Adipose tissue (tissue), 3 donors: Measurements from ENCODE around the gene PLPPR5. TPM values are rescaled to one million over a fixed set of nuclear protein-coding genes. Genes with fewer than 3 reads are reported as not detected.

Experiments used
- H3K27ac ChIP-seq: one replicate; pipeline ENCODE4 v1.5.1; 2013; ENCODE audit warnings: low read depth, low read length
- WGBS, 3 donors: extraction: QIAGEN DNeasy Blood & Tissue Kit; methylation state at CpG; one replicate each; pipeline ENCODE4 v1.1.7; 2013; 5-methylcytosine and 5-hydroxymethylcytosine counted together
- polyA plus RNA-seq, 3 donors: library from polyadenylated mRNA; stranded (reverse); fragments of 200-250 nt; gene quantifications; one replicate each; pipeline ENCODE4 v1.2.3, GENCODE V29; 2013
- donor health status: healthy with polysubstance abuse.
- donor health status: Bipolar disorder and iron deficiency.
- donor health status: healthy.

PLPPR5 gene
- polyA plus RNA-seq, 3 donors, result 0.01 to 0.11 TPM; not detected in 1

- 58 to 90% (median 83%) methylated on average over 2 of the region's 2 CpGs for WGBS, 3 donors
- no peak overlapping the region for H3K27ac ChIP-seq
Observed at GRCh38 chr1:98979463-98979862, 25.2 kb downstream of the PLPPR5 start.

- WGBS, 3 donors, result 65 to 83% (median 79%) methylated on average over 3 of the region's 3 CpGs
- no peak overlapping the region for H3K27ac ChIP-seq
Observed at GRCh38 chr1:98975810-98976209, 28.9 kb downstream of the PLPPR5 start.

GRCh38 chr1:98975113-98975512 lies 29.5 kb downstream of the PLPPR5 start:
- H3K27ac ChIP-seq, result no peak overlapping the region
- WGBS, 3 donors, result 54 to 85% (median 76%) methylated on average over 5 of the region's 5 CpGs

GRCh38 chr1:98969798-98970490 lies 34.7 kb downstream of the PLPPR5 start:
- 48 to 59% (median 53%) methylated on average over 1 of the region's 1 CpG for WGBS, 3 donors
- no peak overlapping the region for H3K27ac ChIP-seq

GRCh38 chr1:98967122-98967521 lies 37.5 kb downstream of the PLPPR5 start:
- H3K27ac ChIP-seq, result no peak overlapping the region
- WGBS, 3 donors, result 60 to 92% (median 90%) methylated on average over 1 of the region's 1 CpG

- no peak overlapping the region for H3K27ac ChIP-seq
- 84 to 92% (median 92%) methylated on average over 3 of the region's 3 CpGs for WGBS, 3 donors
Observed at GRCh38 chr1:98965394-98965793, 39.3 kb downstream of the PLPPR5 start.

- H3K27ac ChIP-seq, result no peak overlapping the region
- 31 to 54% (median 43%) methylated on average over 4 of the region's 4 CpGs for WGBS, 3 donors
Observed at GRCh38 chr1:98964198-98964597, 40.5 kb downstream of the PLPPR5 start.

GRCh38 chr1:98963064-98963758 lies 41.5 kb downstream of the PLPPR5 start:
- H3K27ac ChIP-seq, result no peak overlapping the region
- WGBS, 3 donors, result 67 to 85% (median 72%) methylated on average over 3 of the region's 3 CpGs

GRCh38 chr1:98962156-98962555 lies 42.5 kb downstream of the PLPPR5 start:
- H3K27ac ChIP-seq, result no peak overlapping the region

- no peak overlapping the region for H3K27ac ChIP-seq
Observed at GRCh38 chr1:98949621-98950020, 55.0 kb downstream of the PLPPR5 start.

GRCh38 chr1:98949166-98949565 lies 55.5 kb downstream of the PLPPR5 start:
- H3K27ac ChIP-seq, result no peak overlapping the region
- 47 to 60% (median 54%) methylated on average over 2 of the region's 2 CpGs for WGBS, 3 donors

- WGBS, 3 donors, result 43 to 81% (median 80%) methylated on average over 3 of the region's 3 CpGs
- H3K27ac ChIP-seq, result no peak overlapping the region
Observed at GRCh38 chr1:98947071-98947470, 57.6 kb downstream of the PLPPR5 start.

- no peak overlapping the region for H3K27ac ChIP-seq
- WGBS, 3 donors, result 70 to 76% (median 72%) methylated on average over 4 of the region's 4 CpGs
Observed at GRCh38 chr1:98940722-98941079, 64.0 kb downstream of the PLPPR5 start.

GRCh38 chr1:98940069-98940721 lies 64.5 kb downstream of the PLPPR5 start:
- 86 to 91% (median 87%) methylated on average over 4 of the region's 4 CpGs for WGBS, 3 donors
- H3K27ac ChIP-seq, result no peak overlapping the region

- H3K27ac ChIP-seq, result no peak overlapping the region
Observed at GRCh38 chr1:98939471-98939870, 65.2 kb downstream of the PLPPR5 start.

GRCh38 chr1:98937347-98937746 lies 67.3 kb downstream of the PLPPR5 start:
- no peak overlapping the region for H3K27ac ChIP-seq

More at GRCh38 chr1:98939471-98939870, 65.2 kb downstream of the PLPPR5 start:
- 71 to 90% (median 88%) methylated on average over 5 of the region's 5 CpGs for WGBS, 3 donors

- H3K27ac ChIP-seq, result no peak overlapping the region
- 64 to 81% (median 73%) methylated on average over 5 of the region's 5 CpGs for WGBS, 3 donors
Observed at GRCh38 chr1:98932184-98932583, 72.5 kb downstream of the PLPPR5 start.

- WGBS, 3 donors, result 70 to 80% (median 72%) methylated on average over 8 of the region's 8 CpGs
- H3K27ac ChIP-seq, result no peak overlapping the region
Observed at GRCh38 chr1:98931128-98931835, 73.4 kb downstream of the PLPPR5 start.

- 45 to 64% (median 49%) methylated on average over 1 of the region's 1 CpG for WGBS, 3 donors
- H3K27ac ChIP-seq, result no peak overlapping the region
Observed at GRCh38 chr1:98929437-98929836, 75.2 kb downstream of the PLPPR5 start.
